Stimulated activated naive CD8-positive, alpha-beta T cell treated with anti-CD3 and anti-CD28 coated beads, Interleukin-15, amount 100 ng/mL, for 72 hours (primary cell): ENCODE measurements around the gene PF4V1.

Experiments
- ATAC-seq: fragments of 150-1000 bp; cut with Tn5 transposase; 2 replicates; pipeline ENCODE4 v1.10.0; 2021; ENCODE audit warnings: mild to moderate bottlenecking, moderate library complexity
- DNase-seq, 2 donors: peaks; one replicate each; pipeline ENCODE4 v3.0.0; 2021 to 2022
- H3K27ac Mint-ChIP-seq, 2 donors: one replicate each; pipeline ENCODE4 v1.8.0; 2022; ENCODE audit warnings: mild to moderate bottlenecking in 2 of 2, mixed read lengths in 2 of 2, moderate library complexity in 2 of 2
- H3K27me3 Mint-ChIP-seq: one replicate; pipeline ENCODE4 v1.8.0; 2022; ENCODE audit warnings: mixed read lengths
- H3K4me1 Mint-ChIP-seq: one replicate; pipeline ENCODE4 v1.8.0; 2022; ENCODE audit warnings: mild to moderate bottlenecking, mixed read lengths
- H3K4me3 Mint-ChIP-seq, 2 donors: one replicate each; pipeline ENCODE4 v1.8.0; 2022; ENCODE audit warnings: mild to moderate bottlenecking in 2 of 2, mixed read lengths in 2 of 2, moderate library complexity in 1 of 2
- H3K9me3 Mint-ChIP-seq, 2 donors: one replicate each; pipeline ENCODE4 v1.8.0; 2022; ENCODE audit warnings: mixed read lengths in 2 of 2

Gene PF4V1

GRCh38 chr4:73839715-73840114, 13.4 kb upstream of the PF4V1 start:
- H3K27ac Mint-ChIP-seq: no peak overlapping the region
- DNase-seq: no peak
- H3K27me3 Mint-ChIP-seq: peaks cover 34% of the 10 kb centered on the region
- H3K4me1 Mint-ChIP-seq: peaks cover 5% of the 10 kb centered on the region
- no peaks in the 10 kb centered on the region for H3K9me3 Mint-ChIP-seq
- H3K4me3 Mint-ChIP-seq: no peak overlapping the region
- ATAC-seq: no peak

- no peak overlapping the region for H3K4me3 Mint-ChIP-seq
- H3K27ac Mint-ChIP-seq: no peak overlapping the region
- no peaks in the 10 kb centered on the region for H3K9me3 Mint-ChIP-seq
- ATAC-seq: no peak
- peaks cover 5% of the 10 kb centered on the region for H3K4me1 Mint-ChIP-seq
- peaks cover 31% of the 10 kb centered on the region for H3K27me3 Mint-ChIP-seq
- DNase-seq: no peak
Measured at GRCh38 chr4:73841243-73841925, 11.7 kb upstream of the PF4V1 start.

GRCh38 chr4:73842696-73843095, 10.4 kb upstream of the PF4V1 start:
- H3K9me3 Mint-ChIP-seq: no peaks in the 10 kb centered on the region
- DNase-seq (no peak), ATAC-seq (no peak)
- H3K4me3 Mint-ChIP-seq: no peak overlapping the region
- H3K4me1 Mint-ChIP-seq: no peaks in the 10 kb centered on the region
- H3K27me3 Mint-ChIP-seq: peaks cover 20% of the 10 kb centered on the region
- H3K27ac Mint-ChIP-seq: no peak overlapping the region

- Mint-ChIP-seq H3K9me3 (no peaks in the 10 kb centered on the region), H3K27ac (no peak overlapping the region), H3K4me3 (no peak overlapping the region), H3K27me3 (peaks cover 26% of the 10 kb centered on the region), H3K4me1 (no peaks in the 10 kb centered on the region)
- ATAC-seq (no peak), DNase-seq (no peak)
Measured at GRCh38 chr4:73843369-73843768, 9.7 kb upstream of the PF4V1 start.

- no peak overlapping the region for H3K27ac Mint-ChIP-seq
- H3K27me3 Mint-ChIP-seq: peaks cover 19% of the 10 kb centered on the region
- H3K4me3 Mint-ChIP-seq: no peak overlapping the region
- DNase-seq (no peak), ATAC-seq (no peak)
- no peaks in the 10 kb centered on the region for H3K4me1 Mint-ChIP-seq
- no peaks in the 10 kb centered on the region for H3K9me3 Mint-ChIP-seq
Measured at GRCh38 chr4:73844345-73844744, 8.8 kb upstream of the PF4V1 start.

GRCh38 chr4:73844806-73845205, 8.3 kb upstream of the PF4V1 start:
- no peaks in the 10 kb centered on the region for H3K4me1 Mint-ChIP-seq
- ATAC-seq: no peak
- DNase-seq: no peak
- no peak overlapping the region for H3K27ac Mint-ChIP-seq
- no peaks in the 10 kb centered on the region for H3K9me3 Mint-ChIP-seq
- peaks cover 15% of the 10 kb centered on the region for H3K27me3 Mint-ChIP-seq
- no peak overlapping the region for H3K4me3 Mint-ChIP-seq

GRCh38 chr4:73847526-73848182, 5.4 kb upstream of the PF4V1 start:
- no peak overlapping the region for H3K4me3 Mint-ChIP-seq
- DNase-seq (no peak), ATAC-seq (no peak)
- H3K4me1 Mint-ChIP-seq: no peaks in the 10 kb centered on the region
- peaks cover 12% of the 10 kb centered on the region for H3K27me3 Mint-ChIP-seq
- H3K9me3 Mint-ChIP-seq: no peaks in the 10 kb centered on the region
- H3K27ac Mint-ChIP-seq: no peak overlapping the region

GRCh38 chr4:73848183-73848777, 4.8 kb upstream of the PF4V1 start:
- no peak overlapping the region for H3K4me3 Mint-ChIP-seq
- no peak for ATAC-seq

GRCh38 chr4:73850261-73850970, 2.7 kb upstream of the PF4V1 start:
- Mint-ChIP-seq H3K4me3 (no peak overlapping the region), H3K9me3 (no peaks in the 10 kb centered on the region), H3K27ac (no peak overlapping the region), H3K4me1 (no peaks in the 10 kb centered on the region), H3K27me3 (peaks cover 17% of the 10 kb centered on the region)
- DNase-seq: no peak
- no peak for ATAC-seq

More at GRCh38 chr4:73848183-73848777, 4.8 kb upstream of the PF4V1 start:
- no peaks in the 10 kb centered on the region for H3K9me3 Mint-ChIP-seq
- H3K27me3 Mint-ChIP-seq: peaks cover 8% of the 10 kb centered on the region
- no peaks in the 10 kb centered on the region for H3K4me1 Mint-ChIP-seq
- no peak overlapping the region for H3K27ac Mint-ChIP-seq
- no peak for DNase-seq

GRCh38 chr4:73851293-73851692, 1.8 kb upstream of the PF4V1 start:
- peaks cover 17% of the 10 kb centered on the region for H3K27me3 Mint-ChIP-seq
- no peak overlapping the region for H3K27ac Mint-ChIP-seq
- DNase-seq: no peak
- no peak for ATAC-seq
- no peaks in the 10 kb centered on the region for H3K9me3 Mint-ChIP-seq
- H3K4me3 Mint-ChIP-seq: no peak overlapping the region
- H3K4me1 Mint-ChIP-seq: no peaks in the 10 kb centered on the region

GRCh38 chr4:73852771-73853170, 325 bp upstream of the PF4V1 start:
- Mint-ChIP-seq H3K27me3 (peaks cover 14% of the 10 kb centered on the region), H3K27ac (no peak overlapping the region), H3K9me3 (no peaks in the 10 kb centered on the region), H3K4me3 (no peak overlapping the region), H3K4me1 (no peaks in the 10 kb centered on the region)
- DNase-seq: no peak
- no peak for ATAC-seq

GRCh38 chr4:73853718-73854473, 800 bp downstream of the PF4V1 start:
- no peaks in the 10 kb centered on the region for H3K9me3 Mint-ChIP-seq
- DNase-seq (no peak), ATAC-seq (no peak)
- no peak overlapping the region for H3K27ac Mint-ChIP-seq
- peaks cover 9% of the 10 kb centered on the region for H3K27me3 Mint-ChIP-seq
- no peaks in the 10 kb centered on the region for H3K4me1 Mint-ChIP-seq
- H3K4me3 Mint-ChIP-seq: no peak overlapping the region

- ATAC-seq: no peak
- Mint-ChIP-seq H3K9me3 (no peaks in the 10 kb centered on the region), H3K27me3 (peaks cover 9% of the 10 kb centered on the region), H3K4me1 (no peaks in the 10 kb centered on the region), H3K27ac (no peak overlapping the region), H3K4me3 (no peak overlapping the region)
- no peak for DNase-seq
Measured at GRCh38 chr4:73855406-73855805, 2.3 kb downstream of the PF4V1 start.

GRCh38 chr4:73856518-73856917, 3.4 kb downstream of the PF4V1 start:
- Mint-ChIP-seq H3K4me1 (no peaks in the 10 kb centered on the region), H3K4me3 (no peak overlapping the region), H3K27ac (no peak overlapping the region), H3K27me3 (peaks cover 9% of the 10 kb centered on the region), H3K9me3 (no peaks in the 10 kb centered on the region)
- no peak for DNase-seq
- no peak for ATAC-seq

GRCh38 chr4:73859614-73860088, 6.6 kb downstream of the PF4V1 start:
- Mint-ChIP-seq H3K27ac (no peak overlapping the region), H3K4me1 (no peaks in the 10 kb centered on the region)
- no peak for DNase-seq

More at GRCh38 chr4:73859614-73860088, 6.6 kb downstream of the PF4V1 start:
- no peaks in the 10 kb centered on the region for H3K9me3 Mint-ChIP-seq
- ATAC-seq: no peak
- H3K27me3 Mint-ChIP-seq: no peaks in the 10 kb centered on the region
- no peak overlapping the region for H3K4me3 Mint-ChIP-seq
